Tibial artery (tissue), 4 donors: ENCODE data around the gene STXBP5L.
"Not testable (repeated sequence)": the region's sequence is repeated elsewhere in the genome, so short reads cannot be mapped to it uniquely, and the experiment has no call there.

Experiments used
- DNase-seq, 2 donors: peaks; one replicate each; pipeline ENCODE4 v3.0.0-alpha.2; 2019
- H3K27ac ChIP-seq, 2 donors: fragments of 200-600 bp; sonication (generic) in 1 of 2; 1 replicate in 1 of 2; 2 replicates in 1 of 2; pipeline ENCODE4 v1.5.1; 2018 to 2019; ENCODE audit warnings: mild to moderate bottlenecking in 1 of 2
- H3K27me3 ChIP-seq, 2 donors: fragments of 200-600 bp; sonication (generic) in 1 of 2; one replicate each; pipeline versions ENCODE4 v1.5.1 to v1.6.0; 2016 to 2019
- H3K36me3 ChIP-seq, 3 donors: fragments of 200-600 bp; sonication (generic) in 2 of 3; one replicate each; pipeline ENCODE4 v1.5.1; 2016 to 2019; ENCODE audit warnings: mild to moderate bottlenecking in 2 of 3
- H3K4me1 ChIP-seq, 4 donors: fragments of 200-600 bp; sonication (generic) in 2 of 4; 1 replicate in 3 of 4; 2 replicates in 1 of 4; pipeline ENCODE4 v1.5.1; 2016 to 2019
- H3K4me3 ChIP-seq, 2 donors: fragments of 200-600 bp; sonication (generic) in 1 of 2; 1 replicate in 1 of 2; 2 replicates in 1 of 2; pipeline ENCODE4 v1.5.1; 2018 to 2019; ENCODE audit warnings: mild to moderate bottlenecking in 2 of 2
- H3K9me3 ChIP-seq, 3 donors: fragments of 200-600 bp; sonication (generic) in 1 of 3; one replicate each; pipeline ENCODE4 v1.5.1; 2016 to 2019
- CTCF ChIP-seq, 2 experiments: fragments of 200-600 bp in 1 of 2; fragments of 450-650 bp in 1 of 2; IDR thresholded peaks; one replicate each; pipeline ENCODE4 v1.5.1; 2017 to 2019; ENCODE audit warnings: antibody characterized with exemption in 2 of 2, mild to moderate bottlenecking in 1 of 2, moderate library complexity in 1 of 2
- intact Hi-C: fragments of 100-400 bp; cut with DNase I; formaldehyde crosslinking; loops from one replicate; pipeline ENCODE4 v1.15.0; 2023; ENCODE audit warnings: low total_unique reads

Gene STXBP5L

GRCh38 chr3:121362035-121362734 is 454.2 kb downstream of the STXBP5L start:
- Histone ChIP-seq H3K27me3 (no peaks in the 10 kb centered on the region), H3K9me3 (peaks cover 0 to 4% (median 0%) of the 10 kb centered on the region in 3 donors), H3K36me3 (no peaks in the 10 kb centered on the region), H3K4me1 (no peaks in the 10 kb centered on the region), H3K27ac (no peak overlapping the region), H3K4me3 (no peak overlapping the region)
- TF ChIP-seq CTCF (IDR thresholded peaks at IDR 0.05): no peak
- intact Hi-C loops: no loop called here
- DNase-seq: no peak

- H3K4me1 ChIP-seq, DNase-seq, H3K36me3 ChIP-seq, H3K27me3 ChIP-seq, intact Hi-C loops, H3K9me3 ChIP-seq, H3K4me3 ChIP-seq, H3K27ac ChIP-seq: not testable (repeated sequence)
These were observed 480.3 kb downstream of the STXBP5L start for GRCh38 chr3:121388308-121388707.

DNA sequence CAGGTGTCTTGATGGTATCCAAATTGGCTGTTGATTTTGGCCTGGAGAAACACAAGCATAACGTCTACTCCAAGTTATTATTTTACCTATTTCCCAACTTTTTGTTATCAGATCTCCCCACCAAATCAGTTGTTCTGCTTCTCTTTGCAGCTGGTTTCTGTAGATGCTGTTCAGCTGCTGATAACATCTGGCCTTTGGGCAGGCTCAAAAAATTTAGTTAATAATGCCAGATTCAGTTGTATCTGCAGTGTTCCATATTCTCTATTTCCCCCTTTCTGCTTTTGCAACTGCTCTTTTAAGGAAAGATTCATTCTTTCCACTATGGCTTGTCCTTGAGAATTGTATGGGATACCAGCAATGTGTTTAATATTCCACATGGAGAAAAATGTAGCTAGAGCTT is 488.0 kb downstream of the STXBP5L start:
- H3K27ac ChIP-seq, H3K4me3 ChIP-seq, H3K4me1 ChIP-seq, H3K36me3 ChIP-seq, H3K27me3 ChIP-seq, DNase-seq, intact Hi-C loops, H3K9me3 ChIP-seq: not testable (repeated sequence)

DNA sequence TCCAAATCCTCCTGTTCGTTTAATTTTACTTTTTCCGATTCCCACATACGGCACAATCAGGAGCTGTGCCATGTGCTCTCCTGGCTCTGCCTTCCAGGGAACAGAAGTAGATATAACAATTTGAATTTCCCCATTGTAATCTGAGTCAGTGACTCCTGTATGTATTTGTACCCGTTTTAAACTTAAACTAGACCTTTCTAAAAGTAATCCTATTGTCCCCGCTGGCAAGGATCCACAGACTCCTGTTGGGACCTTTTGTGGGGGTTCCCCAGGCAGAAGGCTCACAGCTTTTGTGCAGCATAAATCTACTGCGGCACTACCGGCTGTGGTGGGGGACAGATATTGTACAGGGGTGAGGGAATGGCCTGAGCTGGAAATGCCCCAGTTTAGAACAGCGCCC is 490.0 kb downstream of the STXBP5L start:
- H3K36me3 ChIP-seq, H3K27ac ChIP-seq, intact Hi-C loops, H3K4me1 ChIP-seq, H3K4me3 ChIP-seq, DNase-seq, H3K27me3 ChIP-seq, H3K9me3 ChIP-seq: not testable (repeated sequence)

GRCh38 chr3:121399820-121400219 is 491.8 kb downstream of the STXBP5L start:
- intact Hi-C loops: no loop called here
- Histone ChIP-seq H3K4me3 (no peak overlapping the region), H3K9me3 (no peaks in the 10 kb centered on the region), H3K27ac (no peak overlapping the region), H3K4me1 (no peaks in the 10 kb centered on the region), H3K27me3 (no peaks in the 10 kb centered on the region), H3K36me3 (no peaks in the 10 kb centered on the region)
- TF ChIP-seq CTCF (IDR thresholded peaks at IDR 0.05): no peak
- no peak for DNase-seq

GRCh38 chr3:121405631-121406030 is 497.6 kb downstream of the STXBP5L start:
- Histone ChIP-seq H3K36me3 (no peaks in the 10 kb centered on the region), H3K4me3 (no peak overlapping the region), H3K27ac (no peak overlapping the region), H3K27me3 (no peaks in the 10 kb centered on the region), H3K4me1 (no peaks in the 10 kb centered on the region), H3K9me3 (no peaks in the 10 kb centered on the region)
- no peak for TF ChIP-seq CTCF (IDR thresholded peaks at IDR 0.05)
- intact Hi-C loops: no loop called here
- DNase-seq: no peak

DNA sequence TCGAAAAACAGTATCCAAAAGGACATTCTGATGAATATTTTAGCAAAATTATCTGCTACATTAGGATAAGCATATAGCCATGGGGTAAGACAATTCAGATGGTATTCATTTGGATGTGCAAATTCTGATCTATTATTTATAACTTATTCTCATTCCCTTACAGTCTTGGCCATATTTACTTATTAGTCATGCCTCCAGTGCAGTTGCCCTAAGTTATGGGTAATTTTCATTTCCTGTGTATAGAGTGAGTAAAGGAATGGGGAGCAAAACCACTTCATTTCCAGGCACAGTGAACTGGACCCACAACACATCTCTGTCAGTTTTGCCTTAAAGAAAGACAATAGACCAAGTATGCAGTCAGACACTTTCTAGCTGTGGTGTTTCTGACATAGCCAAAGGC is 503.5 kb downstream of the STXBP5L start:
- TF ChIP-seq CTCF (IDR thresholded peaks at IDR 0.05): no peak
- Histone ChIP-seq H3K9me3 (no peaks in the 10 kb centered on the region), H3K27ac (no peak overlapping the region), H3K4me3 (no peak overlapping the region), H3K36me3 (no peaks in the 10 kb centered on the region), H3K4me1 (no peaks in the 10 kb centered on the region), H3K27me3 (no peaks in the 10 kb centered on the region)
- no peak for DNase-seq
- intact Hi-C loops: no loop called here
